ENCODE measurements around the gene AHNAK2.

- TF ChIP-seq CTCF (conservative IDR thresholded peaks at IDR 0.05 in 1 of 2, IDR thresholded peaks at IDR 0.05 in 1 of 2; ENCODE audit: low read depth in 1 of 2, low read length in 2 of 2) = no peak
- TF ChIP-seq EZH2 (IDR thresholded peaks at IDR 0.05; ENCODE audit: low read length, missing control alignments) = no peak
Observed at GRCh38 chr14:104954746-104955395, 23.3 kb downstream of the AHNAK2 start.

Data from fibroblast of lung (primary cell).